ENCODE data around the gene ELOVL1. TPM values are rescaled to one million over a fixed set of nuclear protein-coding genes. Genes with fewer than 3 reads are reported as not detected.
"Not testable (repeated sequence)": the region's sequence is repeated elsewhere in the genome, so short reads cannot be mapped to it uniquely, and the experiment has no call there.

ELOVL1 gene
- 172 TPM for total RNA-seq

DNA sequence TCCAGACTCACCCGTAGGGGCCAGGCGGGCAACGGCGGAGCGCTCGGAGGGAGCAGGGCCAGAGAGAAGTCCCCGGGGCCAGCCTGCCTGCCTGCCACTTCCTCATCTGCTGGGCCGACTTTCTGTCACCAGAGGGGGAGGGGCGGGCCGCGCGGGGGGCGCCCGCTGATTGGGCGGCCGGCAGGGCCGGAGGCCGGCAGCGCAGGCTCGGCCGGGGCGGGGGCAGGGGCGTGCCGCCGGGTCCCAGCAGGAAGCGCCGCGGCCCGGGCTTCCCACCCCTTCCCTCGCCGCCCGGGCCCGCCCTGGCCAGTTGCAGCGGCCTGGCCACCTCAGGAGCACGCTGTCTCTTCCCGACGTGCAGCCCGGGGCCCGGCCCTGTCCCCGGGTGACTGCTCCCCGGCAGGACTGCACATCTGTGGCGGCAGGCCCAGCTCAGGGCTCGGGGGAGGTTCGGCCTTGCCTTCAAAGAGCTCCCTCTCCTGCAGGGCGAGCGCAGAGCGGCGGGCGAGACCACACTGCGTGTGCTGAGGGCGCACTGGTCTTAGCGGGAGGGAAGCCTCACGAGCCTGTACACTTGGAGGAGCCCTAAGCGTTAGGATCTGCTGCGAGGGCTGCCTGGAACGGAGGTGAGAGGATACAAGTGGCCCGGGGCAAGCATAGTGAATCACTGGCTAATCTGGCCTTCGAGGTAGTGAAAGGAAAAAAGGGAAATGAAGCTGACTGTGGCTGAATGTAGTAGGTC is at the start of gene ELOVL1:
ELOVL1 (minus strand) TSS at position 108 of the 742 bp plus-strand sequence. CDS start 2,402 bp downstream, outside the sequence.
- peak; percentile 84 for ATAC-seq

DNA sequence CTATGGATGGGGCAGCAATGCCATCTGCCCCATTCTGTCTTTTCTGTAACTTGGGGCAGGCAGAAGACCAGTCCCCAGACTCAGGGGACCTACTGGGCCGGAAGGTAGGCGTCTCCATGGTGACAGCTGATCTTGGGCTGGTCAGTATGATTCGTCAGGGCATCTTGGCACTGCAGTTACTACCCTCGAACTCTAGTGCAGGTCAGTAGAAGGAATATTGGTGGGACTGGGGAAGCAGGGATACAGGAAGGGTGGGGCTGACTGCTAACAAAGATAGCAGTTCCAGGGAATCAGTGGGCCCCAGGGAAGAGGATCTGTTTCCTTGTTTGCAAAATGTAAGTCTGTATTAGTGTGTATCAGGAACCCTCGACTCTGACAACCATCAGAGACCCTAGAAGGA is 48.1 kb upstream of the ELOVL1 start:
- ATAC-seq = peak; percentile 7

DNA sequence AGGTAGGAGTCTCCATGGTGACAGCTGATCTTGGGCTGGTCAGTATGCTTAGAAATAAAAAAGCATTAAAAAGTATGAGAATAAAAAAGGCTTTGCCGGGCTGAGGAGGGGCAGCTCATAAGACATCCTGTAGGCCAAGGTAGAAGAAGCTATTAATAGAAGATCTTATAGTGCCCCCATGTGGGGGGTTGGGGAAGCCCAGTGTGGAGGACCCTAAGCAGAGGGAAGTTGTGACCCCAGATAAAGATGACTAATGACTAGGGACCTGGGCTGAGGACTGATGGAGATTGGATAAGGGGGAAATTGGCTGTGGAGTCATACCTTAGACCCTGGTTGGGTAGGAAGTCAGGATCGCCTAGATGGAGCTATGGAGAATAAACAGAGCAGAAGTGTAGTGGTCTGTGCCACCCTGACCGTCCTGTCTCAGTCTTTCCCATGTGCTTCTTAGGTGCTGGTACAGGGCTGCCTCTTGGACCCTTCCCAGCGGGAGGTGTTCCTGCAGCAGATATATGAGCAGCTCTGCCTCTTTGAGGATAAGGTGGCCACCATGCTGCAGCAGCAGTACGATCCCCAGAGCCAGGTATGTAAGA is 46.9 kb upstream of the ELOVL1 start:
- ATAC-seq = peak; percentile 70

DNA sequence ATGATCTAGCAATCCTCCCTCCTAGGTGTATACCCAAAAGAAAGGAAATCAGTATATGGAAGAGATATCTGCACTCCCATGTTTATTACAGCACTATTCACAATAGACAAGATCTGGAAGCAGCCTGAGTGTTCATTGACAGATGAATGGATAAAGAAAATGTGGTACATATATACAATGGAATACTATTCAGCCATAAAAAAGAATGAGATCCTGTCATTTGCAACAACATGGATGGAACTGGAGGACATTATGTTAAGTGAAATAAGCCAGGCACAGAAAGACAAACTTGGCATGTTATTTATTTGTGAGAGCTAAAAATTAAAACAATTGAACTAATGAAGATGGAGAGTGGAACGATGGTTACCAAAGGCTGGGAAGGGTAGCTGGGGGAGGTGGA is 45.6 kb upstream of the ELOVL1 start:
- ATAC-seq = not testable (repeated sequence)

DNA sequence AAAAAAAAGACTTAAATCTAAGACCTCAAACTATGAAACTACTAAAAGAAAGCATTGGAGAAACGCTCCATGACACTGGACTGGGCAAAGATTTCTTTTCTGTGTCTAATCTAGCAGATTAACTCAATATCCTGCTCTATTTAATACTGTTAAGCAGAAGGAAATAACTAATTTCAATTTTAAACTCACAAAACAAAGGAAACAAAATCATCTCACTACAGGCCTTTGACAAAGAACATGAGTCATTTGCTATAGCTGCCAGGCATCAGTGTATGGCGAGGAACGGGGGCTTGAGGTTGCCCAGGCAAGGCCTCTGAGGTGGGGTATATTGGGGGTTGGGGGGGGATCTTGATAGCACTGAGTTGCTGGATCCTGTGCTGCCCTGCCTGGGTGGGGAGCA is 42.8 kb upstream of the ELOVL1 start:
- ATAC-seq = peak; percentile 40

DNA sequence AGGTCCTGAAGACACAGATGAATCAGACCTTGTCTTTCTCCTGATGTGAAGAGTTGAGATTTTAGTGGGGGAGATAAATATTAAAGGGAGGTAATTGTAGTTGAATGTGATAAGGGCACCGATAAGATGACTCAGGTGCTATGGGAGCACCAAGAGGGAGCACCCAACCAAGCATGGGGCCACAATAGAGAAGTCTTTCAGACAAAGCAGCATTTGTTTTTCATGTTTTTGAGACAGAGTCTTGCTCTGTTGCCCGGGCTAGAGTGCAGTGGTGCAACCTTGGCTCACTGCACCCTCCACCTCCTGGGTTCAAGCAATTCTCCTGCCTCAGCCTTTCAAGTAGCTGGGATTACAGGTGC is 38.0 kb upstream of the ELOVL1 start:
- no peak for ATAC-seq

DNA sequence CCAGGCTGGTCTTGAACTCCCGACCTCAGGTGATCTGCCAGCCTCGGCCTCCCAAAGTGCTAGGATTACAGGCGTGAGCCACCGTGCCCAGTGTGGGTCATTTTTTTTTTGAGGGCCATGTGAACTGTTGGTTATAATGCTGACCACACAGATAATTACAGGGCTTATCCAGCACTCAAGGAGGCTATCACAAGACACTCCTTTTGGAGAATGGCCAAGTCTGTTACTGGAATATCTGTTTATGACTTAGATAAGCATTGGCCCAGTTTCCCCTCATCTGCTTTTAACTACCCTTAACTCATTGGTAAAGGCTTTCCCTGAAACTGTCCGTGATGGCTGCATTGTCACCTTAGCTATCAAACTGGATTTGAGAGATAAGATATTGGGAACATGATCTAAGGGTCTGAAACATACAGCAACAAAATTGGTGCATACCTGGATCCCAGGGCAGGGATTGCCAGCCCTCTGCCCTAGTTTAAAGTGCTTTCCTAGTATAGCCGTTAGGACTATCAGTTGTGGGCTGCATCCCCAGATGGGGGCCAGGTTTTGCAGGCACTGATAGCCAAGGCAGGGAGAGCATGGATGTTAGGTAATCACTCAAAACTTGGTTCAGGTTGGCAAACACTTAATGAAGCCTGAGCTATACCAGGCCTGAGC is 37.5 kb upstream of the ELOVL1 start:
- no peak for ATAC-seq

DNA sequence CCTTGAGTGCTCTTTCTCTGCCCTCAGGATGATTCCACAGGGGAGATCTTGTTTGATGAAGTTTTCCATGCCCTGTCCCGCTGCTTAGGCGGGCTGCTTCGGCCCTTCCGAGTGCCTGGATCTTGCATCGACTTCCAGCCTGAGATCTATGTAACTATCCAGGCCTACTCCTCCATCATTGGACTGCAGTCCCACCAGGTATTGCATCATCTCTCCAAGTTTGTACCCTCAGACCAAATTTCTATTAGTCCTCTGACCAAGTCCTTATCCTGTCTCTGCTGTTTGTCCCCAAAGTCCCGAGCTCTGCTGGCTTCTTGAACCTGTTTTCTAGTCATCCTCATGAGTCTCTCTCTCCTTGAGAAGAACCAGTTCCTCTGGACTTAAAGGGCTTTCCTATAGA is 36.5 kb upstream of the ELOVL1 start:
- ATAC-seq = no peak

DNA sequence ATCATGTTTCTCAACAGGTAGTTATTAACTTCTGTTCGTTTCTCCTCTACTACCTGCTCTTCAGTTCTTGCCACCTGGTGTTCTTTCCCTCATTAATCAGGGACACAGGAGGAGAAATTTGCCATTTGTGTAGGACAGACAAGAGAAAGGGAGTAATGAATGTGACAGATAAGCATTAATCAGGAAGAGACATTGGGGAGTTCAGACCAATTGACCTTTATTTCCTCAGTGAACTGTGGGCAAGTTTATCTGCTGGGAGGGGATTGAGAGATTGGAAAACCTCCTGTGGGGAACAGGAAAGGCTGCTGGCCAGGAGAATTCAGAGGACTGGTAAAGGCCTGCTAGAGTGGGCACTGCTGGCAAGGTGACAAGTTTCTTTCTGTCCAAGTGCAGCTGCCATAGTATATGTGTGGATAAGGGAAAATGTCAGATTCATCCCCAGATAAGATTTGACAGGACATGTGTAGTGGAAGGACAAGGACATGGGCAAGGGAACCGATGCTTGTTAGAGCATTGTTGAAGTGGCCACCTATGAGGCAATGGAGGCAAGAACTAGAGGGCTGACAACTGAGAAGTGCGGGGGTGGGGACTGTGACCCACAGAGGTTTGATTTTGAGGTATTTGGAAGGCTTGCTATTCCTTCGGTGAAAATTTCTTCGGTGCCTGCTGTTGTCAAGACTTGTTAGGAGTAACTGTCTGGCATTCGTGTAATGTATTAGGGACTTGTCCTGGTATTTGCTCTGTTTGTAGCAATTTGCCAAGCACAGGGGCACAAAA is 34.5 kb upstream of the ELOVL1 start:
- no peak for ATAC-seq

DNA sequence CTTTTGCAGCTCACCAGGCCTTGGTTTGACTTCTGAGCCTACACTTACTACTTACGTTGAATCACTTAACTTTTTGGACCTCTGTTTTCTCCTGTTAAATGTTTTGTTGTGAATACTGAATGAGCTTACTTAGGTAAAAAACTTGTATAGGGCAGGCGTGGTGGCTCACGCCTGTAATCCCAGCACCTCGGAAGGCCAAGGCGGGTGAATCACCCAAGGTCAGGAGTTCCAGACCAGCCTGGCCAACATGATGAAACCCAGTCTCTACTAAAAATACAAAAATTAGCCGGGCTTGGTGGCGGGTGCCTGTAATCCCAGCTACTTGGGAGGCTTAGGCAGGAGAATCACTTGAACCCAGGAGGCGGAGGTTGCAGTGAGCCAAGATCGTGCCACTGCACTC is 32.6 kb upstream of the ELOVL1 start:
- ATAC-seq = not testable (repeated sequence)

DNA sequence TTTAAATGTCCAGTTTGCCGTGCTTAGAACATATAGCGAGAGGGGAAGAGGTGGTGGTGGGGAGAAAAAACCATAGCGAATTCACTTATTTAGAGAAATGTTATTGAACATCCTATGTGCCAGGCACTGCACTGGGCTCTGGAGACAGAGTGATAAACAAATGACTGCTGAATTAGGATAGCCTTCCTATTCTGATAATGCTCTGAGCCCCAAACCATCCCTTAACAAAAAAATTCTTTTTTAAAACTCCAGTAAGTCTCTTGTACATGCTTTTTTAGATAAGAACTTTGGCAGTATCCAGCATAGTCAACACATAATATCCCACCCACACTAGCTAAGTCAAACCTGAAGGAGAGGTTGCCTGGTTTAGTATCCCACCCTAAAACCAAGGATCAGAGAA is 30.4 kb upstream of the ELOVL1 start:
- no peak for ATAC-seq

DNA sequence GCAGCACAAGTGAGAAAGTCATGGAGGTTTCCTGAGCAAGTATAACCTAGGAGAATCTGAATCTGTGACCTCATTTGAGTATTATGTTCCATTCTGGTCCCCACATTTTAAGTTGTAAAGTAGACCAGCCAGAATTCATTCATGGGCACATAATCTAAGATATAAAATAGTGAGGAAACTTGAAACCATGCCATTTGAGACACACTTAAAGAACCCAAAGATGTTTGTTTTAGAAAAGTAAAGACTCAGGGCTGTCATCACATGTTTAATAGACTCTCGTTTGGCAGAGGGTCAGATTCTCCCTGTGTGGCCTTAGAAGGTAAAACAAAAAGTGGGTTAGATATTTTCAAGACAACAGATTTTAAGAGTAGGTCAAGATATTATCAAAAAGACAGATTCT is 28.2 kb upstream of the ELOVL1 start:
- no peak for ATAC-seq

DNA sequence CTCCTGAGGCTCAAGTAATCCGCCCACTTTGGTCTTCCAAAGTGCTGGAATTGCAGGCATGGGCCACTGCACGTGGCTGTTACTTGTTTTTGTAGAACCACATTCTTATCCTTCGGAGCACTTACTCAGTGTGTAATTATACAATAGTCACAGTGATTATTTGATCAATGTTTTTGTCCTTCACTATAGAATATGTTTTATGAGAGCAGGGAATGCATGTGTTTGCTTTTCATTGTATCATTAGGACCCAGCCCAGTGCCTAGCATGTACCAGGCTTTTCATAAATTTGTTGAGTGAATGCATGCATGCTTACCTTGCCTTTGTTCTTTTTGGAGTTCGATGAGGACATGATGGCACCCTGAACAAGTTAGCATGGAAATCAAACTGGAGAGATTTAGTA is 27.7 kb upstream of the ELOVL1 start:
- no peak for ATAC-seq

DNA sequence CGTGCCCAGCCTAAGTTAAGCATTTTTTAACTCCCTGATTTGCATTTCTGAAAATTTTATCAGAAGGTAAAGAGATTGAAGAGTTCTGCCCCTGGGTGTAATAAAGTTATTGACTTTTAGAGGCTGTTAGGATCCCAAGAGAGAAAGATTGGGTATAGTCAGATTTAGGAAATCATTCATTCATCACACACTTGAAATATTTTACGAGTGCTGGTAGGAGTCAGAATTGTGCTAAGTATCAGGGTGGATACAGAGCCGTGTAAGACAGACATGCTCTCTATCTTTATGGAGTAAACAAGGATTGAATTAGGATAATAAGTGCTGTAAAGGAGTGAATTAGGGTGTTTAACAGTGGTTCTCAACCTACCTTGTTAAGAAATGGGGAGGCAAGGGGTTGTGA is 24.9 kb upstream of the ELOVL1 start:
- ATAC-seq = no peak

DNA sequence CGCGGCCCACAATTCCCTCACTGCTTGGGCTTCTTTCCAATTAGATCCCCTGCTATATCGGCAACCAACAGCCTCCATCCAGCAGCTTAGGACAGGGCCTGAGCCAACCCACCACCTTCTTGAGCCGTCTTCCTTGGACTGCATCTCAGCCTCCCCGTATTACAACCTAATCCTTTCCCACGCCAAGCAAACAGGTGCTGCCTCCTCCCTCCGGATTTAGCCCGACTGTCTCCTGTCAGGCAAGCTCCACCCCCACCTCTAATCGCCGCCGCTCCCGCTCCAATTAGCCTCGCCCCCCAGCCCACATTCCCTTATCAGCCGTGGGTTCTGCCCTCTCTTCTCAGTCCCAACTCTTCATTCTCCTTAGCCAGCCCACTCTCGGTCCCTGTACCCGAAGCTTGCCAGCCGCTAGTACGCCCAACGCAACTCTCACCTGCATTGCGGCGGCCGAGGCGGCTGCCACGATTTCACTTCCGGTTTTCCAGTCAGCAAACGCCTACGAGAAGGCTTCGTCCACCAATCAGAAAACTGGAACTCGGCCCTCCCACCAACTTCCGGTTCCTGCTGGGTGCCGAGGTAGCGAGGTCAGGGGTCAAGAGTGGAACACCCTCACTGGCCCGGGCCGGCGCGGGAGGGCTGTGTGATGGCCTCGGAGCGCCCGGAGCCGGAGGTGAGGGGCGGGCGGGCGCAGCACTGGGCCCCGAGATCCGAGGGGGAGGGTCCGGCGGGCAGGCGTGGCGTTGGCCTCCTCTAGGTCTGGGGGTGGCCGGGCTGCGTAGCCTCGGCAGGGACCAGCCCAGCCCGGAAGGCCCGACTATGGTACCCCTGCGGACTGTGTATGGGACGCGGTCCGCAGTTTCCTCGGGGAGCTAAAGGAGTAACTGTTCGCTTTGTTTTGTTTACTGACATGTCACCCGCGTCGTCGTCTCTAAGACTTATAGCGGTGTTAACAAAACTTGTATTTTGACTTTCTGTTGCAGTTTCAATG is 21.8 kb upstream of the ELOVL1 start, which contains the start of the genes MED8 and SZT2:
MED8 (minus strand) TSS at position 475 of the 988 bp plus-strand sequence; CDS start at position 439, 36 bp downstream.
SZT2 (plus strand) TSS at position 574 of the 988 bp plus-strand sequence; CDS start at position 644, 70 bp downstream.
- ATAC-seq = peak; percentile 79

DNA sequence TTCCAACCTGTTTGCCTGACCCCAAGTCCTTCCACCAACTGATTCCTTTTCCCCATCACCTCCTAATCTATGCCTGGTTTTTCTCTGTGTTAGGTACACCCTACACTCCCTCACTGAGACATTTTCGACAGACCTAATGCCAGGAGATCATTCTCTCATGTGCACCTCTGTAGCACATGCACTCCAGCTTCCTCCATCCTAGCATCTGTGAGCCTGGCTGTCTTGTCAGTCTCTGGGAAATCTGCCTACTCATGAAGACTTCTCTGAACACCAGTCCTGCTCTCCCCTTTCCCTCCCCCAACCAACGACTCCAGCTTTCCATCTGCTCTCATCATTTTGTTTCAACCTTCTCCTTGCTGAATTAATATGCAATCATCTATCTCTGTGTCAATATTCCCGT is 20.8 kb upstream of the ELOVL1 start:
- ATAC-seq = peak; percentile 9

DNA sequence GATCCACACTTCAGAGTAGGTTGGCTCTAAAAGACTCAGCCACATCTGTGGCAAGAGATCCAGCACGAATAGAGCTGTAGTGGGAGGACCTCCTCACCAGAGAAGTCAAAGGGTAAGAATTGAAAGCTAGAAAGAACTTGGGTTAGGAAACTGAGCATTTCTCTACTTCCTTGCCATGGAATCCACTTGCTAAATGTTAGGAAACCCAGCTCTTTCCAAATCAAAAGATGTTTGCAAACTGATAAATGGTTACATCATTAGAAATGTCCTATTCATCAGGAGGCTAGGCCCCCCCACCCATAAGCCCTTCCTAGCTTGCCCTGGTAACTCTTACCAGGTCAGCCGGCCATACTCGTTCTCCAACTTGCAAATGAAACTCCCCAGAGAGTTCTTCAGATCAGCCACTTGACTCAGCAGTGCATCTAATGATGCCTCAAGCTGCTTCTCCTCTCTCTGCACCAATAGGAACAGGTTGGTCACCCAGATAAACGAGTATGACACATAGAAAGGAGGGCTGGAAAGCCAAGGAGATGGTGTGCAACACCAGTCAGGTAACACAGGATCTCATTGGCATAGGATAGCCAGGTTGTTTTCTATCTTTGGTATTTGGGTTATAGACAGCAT is 20.3 kb upstream of the ELOVL1 start:
- peak; percentile 90 for ATAC-seq

DNA sequence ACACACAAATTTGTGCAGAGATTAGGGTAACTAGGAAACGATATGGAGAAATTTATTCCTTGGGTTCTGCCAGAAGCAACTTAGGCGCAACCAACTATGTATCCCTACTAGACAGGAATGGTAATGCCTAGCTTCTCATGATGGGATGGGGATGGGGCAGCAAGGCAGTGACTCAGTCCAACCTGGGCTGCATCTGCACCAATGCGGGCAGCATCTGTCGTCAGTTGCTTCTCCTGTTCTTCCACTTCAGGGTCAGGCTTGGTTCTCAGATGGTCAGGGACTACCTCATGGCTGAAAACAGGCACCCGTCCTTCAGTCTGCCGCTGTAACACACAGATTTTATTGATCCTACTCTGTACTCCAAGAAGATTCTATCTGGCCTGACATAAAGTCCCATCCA is 18.9 kb upstream of the ELOVL1 start:
- no peak for ATAC-seq

DNA sequence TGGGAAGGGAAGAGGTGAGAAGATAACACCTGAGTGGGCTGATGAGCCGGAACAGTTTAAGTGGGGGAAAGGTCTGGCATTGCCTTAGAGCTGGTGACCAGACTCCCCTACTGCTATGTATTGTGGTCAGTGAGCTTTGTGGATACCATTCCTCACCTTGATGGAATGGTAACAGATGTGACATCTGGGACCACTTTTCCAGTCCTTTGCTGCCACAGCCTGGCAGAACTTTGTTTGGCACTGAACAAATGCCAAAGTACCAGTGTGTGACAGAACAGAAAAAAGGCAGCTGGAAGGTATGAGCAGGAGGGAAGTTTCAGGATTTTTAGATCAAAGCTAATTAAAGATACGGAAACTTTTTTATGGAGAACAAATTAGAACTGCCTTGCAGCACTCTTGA is 15.6 kb upstream of the ELOVL1 start:
- no peak for ATAC-seq

DNA sequence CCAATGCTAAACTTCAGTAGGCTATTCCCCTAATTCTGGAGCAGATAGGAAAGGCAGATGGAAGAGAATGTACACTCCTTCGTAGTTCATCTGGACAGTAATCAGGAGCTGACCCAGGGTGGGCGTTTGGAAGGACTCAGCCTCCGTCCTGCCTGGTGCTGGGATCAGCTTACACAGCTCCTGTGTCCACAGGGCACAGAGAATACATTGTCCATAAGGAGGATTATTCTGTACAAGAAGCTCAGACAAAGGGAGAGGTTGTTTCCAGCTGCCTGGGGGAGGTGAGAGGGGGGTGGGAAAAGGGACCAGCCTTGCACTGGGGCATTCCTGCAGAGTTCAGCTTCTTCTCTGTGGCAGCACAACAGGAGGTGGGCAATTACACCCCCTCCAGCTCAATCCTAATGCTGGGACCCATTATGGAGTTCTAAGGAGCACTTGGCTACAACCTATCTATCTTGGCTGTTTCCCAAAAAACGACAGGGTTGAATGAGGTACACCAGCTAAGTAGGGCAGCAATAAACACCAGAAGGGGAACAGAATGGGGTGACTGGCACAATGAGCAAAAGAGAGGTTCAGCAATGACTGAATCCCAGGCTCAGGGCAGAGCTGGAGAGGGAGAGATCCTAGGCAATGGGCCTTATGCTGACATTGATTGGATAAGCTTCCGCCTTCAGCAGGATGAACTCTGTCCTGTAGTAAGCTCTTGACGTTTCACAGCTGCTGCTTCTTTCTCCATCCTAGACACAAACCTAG is 14.4 kb upstream of the ELOVL1 start:
- no peak for ATAC-seq
